HG02571 (cell line): ENCODE results near the gene PDGFD.
A peak's percentile ranks its signal among the peaks of the same experiment; 100 is the strongest.

Experiments used
- ATAC-seq: cut with Tn5 transposase; IDR thresholded peaks from one replicate; pipeline ENCODE4 v1.9.1; 2021; ENCODE audit warnings: mild to moderate bottlenecking, moderate library complexity; ENCODE audit not compliant: unreplicated experiment

The PDGFD gene

DNA sequence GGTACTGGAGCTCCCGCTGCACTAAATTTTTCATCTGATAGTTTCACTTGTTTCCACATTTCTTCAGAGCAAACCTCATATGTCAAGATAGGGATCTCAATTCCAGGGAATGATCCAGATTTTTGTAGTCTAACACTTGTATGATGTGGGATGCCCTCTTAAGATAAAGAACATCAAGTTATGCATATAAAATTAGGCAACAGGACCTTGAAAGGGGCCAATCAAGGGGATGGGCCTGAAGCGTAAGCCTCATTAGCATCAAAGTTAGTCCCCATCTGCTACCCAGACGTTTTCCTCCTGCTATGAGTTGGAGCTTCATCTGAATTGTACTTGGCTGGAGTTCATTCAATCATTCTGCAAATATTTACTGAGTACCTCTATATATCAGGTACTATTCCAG is 17.5 kb downstream of the PDGFD start:
- no peak for ATAC-seq

DNA sequence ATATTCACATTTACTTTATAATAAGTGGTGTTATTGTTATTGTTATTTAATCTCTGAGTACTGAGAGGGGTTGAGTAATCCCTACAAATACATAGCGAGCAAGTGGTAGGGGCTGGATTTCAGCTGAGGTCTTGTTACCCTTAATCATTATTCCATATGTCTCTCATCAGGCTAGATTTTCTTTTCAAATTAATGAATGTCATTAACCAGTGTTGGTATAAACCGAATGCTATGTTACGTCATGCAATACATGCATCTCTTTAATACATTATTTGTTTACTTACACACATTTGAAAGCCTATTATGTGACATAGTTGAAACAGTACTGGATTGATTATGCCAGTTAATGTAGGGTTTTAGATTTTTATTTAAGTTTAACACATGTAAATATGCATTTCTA is 18.9 kb downstream of the PDGFD start:
- no peak for ATAC-seq

DNA sequence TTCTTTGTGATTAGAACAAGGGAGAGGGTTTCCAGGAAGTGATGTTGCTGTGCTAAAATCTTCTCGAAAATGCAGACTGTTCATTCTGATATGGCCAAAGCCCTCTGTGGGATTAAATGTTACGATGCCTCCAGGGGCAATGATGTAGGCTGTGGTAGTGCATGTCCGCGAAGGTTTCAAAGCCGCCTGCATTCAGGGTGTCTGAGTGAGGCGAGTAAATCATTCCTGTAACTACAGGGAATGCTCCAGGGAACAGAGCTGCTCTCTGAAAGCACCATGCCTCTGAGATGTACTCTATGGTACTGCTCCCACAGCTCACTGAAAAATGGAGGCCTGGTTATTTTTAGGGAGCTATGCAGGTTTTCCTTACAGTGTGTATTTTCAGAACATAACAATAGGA is 21.2 kb downstream of the PDGFD start:
- ATAC-seq: no peak

DNA sequence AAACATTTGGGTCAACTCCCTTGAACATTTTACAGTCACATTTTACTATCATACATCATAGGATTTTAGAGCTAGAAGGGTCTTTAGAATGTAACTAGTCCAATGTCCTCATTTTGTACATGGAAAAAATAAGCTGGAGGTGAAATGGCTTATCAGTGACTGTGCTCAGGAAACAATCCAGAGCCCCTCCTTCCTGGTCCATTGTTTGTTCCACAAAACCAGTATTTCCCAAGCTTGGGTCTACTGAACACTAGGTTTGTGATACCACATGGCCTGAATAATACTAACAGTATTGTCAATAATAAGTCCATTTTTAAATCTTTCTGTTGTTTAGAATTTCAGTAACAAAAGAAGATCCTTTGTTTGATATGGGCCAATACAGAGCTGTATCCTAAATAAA is 27.1 kb downstream of the PDGFD start:
- no peak for ATAC-seq

DNA sequence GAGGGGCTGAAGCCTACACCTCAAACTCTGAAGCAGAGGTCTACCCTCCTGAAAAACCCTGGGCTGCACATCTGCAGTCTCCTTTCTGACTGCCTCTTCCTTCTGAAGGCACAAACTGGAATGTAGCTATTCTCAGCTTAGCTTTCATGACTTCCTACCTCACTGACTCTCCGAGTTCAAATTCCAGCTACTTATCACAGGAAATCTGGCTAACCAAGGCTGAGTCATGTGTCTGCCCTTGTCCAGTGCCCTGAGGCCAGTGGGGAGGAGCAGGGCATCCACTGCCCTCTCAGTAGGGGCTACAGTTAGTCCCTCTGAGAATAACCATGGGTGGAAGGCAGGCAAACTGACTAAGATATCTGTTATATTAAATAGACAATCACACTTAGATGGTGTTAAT is 29.2 kb downstream of the PDGFD start:
- no peak for ATAC-seq

DNA sequence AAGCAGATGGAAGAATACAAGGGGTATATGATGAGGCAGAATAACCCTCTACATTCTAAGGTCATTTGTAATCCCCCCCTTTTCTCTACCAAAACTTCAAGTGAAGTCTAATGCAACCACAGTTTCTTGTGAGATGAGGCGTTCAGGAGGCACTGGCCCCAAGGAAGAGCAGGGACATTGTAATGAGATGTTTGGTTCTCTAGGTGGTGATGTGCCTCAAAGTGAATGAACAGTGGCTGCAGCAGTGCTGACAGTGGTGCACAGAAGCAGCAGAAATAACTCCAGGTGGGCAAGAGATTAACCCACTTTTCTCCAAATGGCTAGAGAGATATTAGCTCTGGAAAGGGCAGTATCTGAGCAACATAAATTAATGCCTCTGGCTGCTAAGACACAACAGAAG is 33.8 kb downstream of the PDGFD start:
- no peak for ATAC-seq

DNA sequence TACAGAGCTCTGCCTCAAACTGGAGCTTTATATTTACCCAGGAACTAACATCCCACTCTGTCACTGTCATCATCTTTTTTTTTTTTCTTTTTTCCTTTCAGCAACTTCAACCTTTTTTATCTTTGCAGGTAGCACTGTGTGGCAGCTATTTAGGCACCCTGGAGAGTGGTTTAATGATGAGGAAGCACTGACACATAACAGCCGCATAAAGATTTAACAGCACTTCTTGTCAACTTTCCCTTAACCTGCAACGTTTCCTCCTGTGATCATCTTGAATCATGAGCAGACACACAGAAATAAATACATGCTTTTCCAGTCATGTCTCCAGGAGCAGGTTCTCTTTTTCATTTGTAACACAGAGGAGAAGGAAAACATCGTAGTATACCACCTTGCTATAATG is 34.8 kb downstream of the PDGFD start:
- no peak for ATAC-seq

DNA sequence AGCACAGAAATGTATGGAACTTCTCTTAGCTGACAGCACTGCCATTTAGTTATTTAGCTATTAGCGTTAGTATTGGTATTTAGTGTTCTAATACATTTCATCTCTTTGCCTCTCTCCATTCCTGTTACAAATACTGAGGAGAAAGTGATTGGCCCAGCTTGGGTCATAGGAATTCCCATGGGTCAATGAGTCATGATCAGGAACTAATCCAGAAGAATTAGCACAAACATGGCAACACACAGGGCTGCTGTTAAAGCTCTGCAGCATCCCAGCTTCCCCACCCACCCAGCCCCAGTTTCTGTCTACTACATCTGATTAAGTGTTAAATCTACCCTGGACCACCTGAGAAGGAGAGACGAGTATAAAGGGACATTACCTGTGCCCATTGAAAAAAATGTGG is 36.1 kb downstream of the PDGFD start:
- no peak for ATAC-seq

DNA sequence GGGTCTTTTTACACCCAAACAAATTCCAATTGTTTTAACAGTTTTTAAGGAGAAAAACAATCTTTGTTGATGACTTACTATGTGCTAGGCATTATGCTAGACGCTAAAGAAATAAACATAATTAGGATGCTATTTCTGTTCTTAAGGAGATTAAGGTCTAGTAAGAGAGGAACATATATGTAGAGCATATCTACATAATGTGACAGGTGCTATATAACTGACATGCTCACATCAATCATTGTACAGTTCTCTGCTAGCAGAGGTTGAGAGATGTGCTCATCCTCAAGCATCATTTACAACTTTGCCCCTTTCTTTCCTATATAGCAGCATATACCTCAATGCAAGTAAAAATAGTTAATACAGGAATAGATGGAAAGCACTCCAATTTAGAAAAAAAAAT is 37.5 kb downstream of the PDGFD start:
- no peak for ATAC-seq

DNA sequence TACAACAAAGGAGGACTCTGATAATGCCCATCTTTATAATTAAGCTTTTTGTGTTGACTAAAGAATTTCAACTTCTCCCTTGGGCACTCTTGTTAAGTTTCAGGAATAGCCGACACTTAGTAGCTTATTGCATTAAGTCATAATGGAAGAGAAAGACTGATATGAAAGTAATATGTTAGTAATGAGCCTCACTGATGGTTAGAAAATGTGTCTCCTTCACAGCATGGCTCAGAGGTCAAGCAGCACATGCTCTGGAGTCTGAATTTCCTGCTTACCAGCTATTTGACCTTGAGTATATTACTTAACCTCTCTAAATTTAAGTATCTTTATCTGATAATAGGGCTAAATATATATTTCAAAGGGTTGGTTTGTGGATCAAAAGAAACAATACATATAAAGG is 39.0 kb downstream of the PDGFD start:
- peak; percentile 75 for ATAC-seq

DNA sequence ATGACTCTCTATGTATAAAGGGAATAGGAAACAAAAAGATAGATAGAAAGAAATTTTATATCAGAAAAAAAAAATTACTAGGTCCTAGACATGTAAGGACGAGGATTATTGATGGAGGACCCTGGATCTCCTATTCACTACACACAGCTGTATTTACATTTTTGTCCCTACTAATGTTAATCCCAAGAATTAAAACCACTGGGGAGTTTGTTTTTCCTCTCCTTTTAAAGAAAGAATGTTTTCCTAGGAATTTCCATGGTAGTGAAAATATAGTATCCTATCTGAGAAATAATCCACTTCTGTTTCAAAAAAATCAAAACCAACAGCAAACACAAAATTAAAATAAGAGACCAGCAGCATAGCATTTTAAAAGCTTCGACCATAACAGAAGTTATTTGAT is 41.1 kb downstream of the PDGFD start:
- no peak for ATAC-seq

DNA sequence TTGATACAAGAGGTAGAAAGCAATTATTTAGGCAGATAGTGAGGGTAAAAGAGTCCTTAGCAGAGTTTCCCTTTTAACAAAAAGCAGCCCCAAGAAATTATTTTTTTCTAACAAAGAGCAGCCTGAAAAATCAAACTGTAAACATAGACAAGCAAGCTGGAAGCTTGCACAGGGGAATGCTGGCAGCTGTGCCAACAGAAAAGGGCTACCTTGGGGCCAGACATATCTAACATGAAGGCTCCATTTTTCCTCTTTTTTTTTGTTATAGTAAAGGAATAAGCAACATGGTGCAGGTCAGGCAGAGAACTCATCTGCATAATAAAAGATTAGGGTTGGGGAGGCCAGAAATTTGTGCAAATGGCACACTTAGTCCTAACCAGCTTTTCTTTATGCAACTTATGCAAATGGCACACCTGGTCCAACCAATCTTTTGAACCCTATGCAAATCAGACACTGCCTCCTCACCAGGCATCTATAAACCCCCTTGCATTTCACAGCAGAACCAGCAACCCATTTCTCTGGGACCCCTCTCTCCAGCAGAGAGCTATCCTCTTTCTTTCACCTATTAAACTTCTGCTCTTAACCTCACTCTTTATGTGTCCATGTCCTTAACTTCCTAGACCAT is 41.8 kb downstream of the PDGFD start:
- no peak for ATAC-seq

DNA sequence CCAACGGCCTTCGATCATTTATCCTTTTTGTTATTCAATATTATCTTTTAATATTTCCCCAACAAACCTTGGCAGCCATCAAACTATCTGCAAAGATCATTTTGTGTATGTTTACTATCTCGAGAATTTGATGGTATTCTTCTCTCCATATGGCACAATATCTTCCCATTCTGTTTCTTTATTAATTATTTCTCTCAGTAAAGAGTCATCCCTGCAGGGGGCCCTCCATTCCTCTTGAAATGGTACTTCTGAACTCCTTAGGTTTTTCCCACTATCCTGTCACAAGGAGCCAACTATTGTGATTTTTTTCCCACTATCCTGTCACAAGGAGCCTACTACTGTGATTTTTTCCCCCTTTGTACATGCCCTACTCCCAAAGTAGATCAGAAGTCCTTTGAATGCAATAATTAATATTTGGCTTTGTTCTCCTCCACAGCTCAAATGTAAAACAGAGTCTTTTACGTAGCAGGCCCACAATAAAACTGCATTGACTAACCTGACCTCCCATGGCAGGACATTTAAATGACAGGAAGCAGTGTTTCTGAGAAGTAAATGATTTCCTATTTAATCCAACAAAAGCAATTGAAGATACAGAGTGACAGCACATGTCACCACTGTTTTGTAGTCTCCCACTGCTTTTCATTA is 43.3 kb downstream of the PDGFD start:
- no peak for ATAC-seq

DNA sequence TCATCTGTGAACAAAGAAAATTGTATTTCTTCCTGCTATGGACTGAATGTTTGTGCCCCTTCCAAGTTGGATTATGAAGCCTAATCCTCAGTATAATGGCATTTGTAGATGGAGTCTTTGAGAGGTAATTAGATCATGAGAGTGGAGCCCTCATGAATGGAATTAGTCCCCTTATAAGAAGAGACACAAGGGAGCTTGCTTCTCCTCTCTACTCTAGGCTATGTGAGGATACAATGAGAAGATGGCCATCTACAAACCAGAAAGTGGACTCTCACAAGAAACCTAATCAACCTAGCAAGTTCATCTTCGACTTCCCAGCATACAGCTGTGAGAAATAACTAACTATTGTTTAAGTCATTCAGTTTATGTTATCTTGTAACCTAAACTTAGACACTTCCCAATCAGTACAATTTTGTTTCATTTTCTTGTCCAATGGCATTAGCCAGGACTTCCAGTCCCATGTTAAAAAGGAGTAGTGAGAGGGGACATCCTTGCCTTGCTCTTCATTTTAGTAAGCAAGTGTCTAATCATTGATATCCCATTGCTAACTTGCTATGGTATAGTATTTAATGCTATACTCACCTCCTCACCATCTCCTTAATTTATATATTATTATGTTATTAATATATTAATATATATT is 45.7 kb downstream of the PDGFD start:
- ATAC-seq: no peak

DNA sequence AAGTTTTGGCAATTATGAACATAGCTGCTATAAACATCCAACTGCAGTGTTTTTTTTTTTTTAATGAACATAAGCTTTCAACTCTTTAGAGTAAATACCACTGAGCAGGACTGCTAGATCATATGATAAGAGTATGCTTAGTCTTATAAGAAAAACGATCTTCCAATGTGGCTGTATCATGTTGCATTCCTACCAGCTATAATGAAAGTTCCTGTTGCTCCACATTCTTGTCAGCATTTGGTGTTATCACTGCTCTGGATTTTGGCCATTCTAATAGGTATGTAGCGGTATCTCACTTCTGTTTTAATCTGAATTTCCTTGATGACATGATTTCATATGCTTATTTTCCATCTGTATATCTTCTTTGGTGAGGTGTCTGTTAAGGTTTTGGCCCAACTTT is 50.4 kb downstream of the PDGFD start:
- no peak for ATAC-seq

DNA sequence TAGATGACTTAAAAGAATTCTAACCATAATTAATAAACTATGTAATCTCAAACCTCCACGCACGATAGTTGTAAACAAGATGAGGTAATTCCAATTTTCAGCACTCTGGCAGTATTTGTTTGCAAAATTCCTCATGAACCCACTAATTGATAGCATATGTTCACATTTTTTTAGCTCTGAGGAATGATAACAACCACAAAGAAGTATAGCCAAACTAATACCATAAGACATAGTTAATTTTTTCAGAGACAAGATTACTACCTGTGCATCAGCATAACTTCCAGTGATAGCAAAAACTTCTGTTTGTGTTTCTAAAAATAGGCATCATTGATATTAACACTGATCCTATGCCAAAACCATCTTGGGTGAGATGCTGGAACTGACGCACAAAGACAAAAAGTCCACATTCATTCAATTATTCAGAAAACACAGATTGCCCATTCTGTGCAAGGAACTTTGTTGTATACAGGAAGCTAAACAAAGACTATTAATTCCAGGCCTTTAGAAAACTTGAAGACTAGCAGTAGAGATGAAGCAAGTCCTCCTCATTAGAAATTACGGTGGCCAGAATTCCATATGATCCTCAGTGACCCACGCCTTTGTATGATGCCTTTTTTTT is 57.7 kb downstream of the PDGFD start:
- no peak for ATAC-seq

DNA sequence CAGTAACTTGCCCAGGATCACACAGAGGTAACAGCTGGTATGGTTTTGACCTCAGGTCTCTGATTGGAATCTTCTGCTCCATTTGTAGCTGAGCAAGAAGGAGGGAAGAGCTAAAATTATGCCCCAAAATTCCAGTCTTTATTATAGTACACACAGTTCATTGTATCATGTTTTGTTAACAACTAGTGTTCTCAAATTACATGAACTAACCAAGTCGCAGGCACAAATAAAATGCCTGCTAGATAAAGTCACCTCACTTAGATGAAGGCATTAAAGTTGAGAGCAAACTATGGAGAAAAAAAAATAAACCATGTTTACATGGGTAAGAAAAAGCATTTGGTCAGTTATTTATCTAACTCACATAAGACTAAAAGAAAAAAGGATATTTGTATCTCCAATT is 58.8 kb downstream of the PDGFD start:
- ATAC-seq: no peak

DNA sequence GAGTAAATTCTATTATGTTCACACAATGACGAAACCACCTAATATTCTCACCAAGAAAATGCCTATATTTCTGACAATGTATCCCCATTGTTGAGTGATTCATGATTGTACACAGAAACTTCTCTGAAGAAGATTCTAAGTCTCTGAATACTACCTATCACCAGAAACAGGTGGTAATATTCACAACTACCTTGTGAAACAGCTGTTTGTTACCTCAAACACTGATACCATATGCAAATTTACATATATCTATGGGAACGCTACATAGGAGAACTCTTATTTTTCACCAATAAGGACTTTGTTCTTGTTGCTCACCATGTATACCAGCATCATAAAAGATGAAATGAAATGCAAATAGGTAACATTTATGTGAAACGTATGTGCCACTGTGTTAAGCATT is 59.3 kb downstream of the PDGFD start:
- no peak for ATAC-seq

DNA sequence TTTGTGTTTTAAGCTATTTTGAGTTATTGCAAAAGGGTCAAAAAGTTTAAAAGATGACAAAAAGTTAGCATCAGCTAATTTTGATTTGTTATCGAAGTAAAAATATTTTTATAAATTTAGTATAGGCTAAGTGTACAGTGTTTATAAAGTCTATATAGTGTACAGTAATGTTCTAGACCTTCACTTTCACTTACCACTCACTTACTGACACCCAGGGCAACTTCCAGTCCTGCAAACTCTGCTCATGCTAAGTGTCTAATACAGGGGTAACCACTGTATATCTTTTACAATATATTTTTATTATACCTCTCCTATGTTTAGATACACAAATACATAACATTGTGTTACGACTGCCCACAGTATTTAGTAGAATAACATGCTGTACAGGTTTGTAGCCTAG is 59.7 kb downstream of the PDGFD start:
- no peak for ATAC-seq

DNA sequence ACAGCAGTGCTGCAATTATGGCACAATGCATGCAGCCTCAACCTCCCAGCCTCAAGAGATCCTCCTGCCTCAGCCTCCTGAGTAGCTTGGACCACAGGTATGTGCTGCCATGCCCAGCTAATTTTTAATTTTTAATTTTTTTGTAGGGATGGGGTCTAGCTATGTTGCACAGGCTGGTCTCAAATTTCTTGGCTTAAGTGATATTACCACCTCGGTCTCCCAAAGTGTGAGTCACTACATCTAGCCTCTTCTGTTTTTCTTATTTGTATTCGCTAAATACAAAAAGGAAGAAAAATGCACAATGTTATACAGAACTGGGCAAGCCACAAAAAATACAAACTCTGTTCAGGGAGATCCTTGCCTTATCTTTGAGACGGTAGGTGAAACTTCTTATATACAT is 65.4 kb downstream of the PDGFD start:
- no peak for ATAC-seq

DNA sequence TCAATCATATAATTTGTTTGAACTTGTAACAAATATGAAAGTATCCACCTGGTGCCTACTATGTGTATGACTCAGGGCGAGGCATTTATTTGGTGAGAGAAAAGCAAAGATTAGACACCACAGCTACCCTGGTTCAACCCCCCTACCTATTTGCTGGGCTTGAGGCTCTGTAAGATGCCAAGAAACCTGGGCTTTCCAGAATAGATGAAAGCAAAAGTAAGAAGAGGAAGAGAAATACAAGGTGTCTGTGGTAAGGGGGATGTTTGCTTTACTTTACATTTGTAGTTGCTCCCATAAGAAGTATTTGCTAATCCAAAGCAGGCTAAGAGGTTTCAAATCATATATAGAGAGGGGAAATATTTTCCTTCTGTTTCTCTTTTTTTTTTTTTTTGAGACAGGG is 65.8 kb downstream of the PDGFD start:
- peak; percentile 63 for ATAC-seq

DNA sequence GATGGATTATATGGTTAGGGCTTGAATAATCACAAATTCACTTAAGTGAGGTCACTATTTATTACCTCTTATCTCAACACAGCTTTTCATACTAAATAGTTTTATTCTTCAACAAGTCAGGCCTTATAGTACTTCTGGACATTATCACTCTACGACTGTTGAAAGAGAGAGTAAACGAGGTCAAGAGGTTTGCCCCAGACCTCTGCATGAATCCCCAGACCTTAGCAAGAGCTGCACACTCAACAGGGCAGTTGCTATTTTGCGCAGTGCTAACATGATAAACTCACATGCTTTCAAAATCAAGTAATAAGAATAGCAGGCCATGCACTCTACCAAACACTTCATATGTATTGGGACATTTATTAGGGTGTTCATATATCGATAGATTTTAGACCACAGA is 67.0 kb downstream of the PDGFD start:
- ATAC-seq: no peak
